ENCODE results near the gene CACYBP. TPM values are rescaled to one million over a fixed set of nuclear protein-coding genes. Genes with fewer than 3 reads are reported as not detected.
"Not testable (repeated sequence)": the region's sequence is repeated elsewhere in the genome, so short reads cannot be mapped to it uniquely, and the experiment has no call there.

The CACYBP gene
- total RNA-seq, 2 experiments from 2014 or later, result 307 to 346 TPM

DNA sequence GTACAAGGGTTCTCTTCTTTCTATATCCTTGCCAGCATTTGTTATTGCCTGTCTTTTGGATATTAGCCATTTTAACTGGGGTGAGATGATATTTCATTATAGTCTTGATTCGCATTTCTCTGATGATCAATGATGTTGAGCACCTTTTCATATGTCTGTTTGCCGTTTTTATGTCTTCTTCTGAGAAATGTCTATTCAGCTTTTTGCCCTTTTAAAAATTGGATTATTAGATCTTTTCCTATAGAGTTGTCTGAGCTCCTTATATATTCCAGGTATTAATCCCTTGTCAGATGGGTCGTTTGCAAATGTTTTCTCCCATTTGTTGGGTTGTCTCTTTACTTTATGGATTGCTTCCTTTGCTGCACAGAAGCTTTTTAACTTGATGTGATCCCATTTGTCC, 42.9 kb downstream of the CACYBP start:
- H3K4me1 Mint-ChIP-seq (ENCODE audit: low read depth), result no peaks in the 10 kb centered on the region
- H3K4me3 Mint-ChIP-seq, result no peak overlapping the region
- ATAC-seq, result no peak
- ChIA-PET CTCF (interaction anchor here (1.2 kb wide), 1 partner anchor 83 kb away, joined by 3 read pairs; no protein-coding TSS in a partner anchor), POLR2A (no interaction called here)
- DNase-seq, result no peak
- intact Hi-C loops (cut with micrococcal nuclease), result no loop called here
- H3K36me3 Mint-ChIP-seq (ENCODE audit: low read depth), result no peaks in the 10 kb centered on the region
- TF ChIP-seq, protein P1, sequence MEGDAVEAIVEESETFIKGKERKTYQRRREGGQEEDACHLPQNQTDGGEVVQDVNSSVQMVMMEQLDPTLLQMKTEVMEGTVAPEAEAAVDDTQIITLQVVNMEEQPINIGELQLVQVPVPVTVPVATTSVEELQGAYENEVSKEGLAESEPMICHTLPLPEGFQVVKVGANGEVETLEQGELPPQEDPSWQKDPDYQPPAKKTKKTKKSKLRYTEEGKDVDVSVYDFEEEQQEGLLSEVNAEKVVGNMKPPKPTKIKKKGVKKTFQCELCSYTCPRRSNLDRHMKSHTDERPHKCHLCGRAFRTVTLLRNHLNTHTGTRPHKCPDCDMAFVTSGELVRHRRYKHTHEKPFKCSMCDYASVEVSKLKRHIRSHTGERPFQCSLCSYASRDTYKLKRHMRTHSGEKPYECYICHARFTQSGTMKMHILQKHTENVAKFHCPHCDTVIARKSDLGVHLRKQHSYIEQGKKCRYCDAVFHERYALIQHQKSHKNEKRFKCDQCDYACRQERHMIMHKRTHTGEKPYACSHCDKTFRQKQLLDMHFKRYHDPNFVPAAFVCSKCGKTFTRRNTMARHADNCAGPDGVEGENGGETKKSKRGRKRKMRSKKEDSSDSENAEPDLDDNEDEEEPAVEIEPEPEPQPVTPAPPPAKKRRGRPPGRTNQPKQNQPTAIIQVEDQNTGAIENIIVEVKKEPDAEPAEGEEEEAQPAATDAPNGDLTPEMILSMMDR (IDR thresholded peaks at IDR 0.05), result no peak
- H3K27ac Mint-ChIP-seq, result no peak overlapping the region
- H3K27me3 Mint-ChIP-seq, result peaks cover 5% of the 10 kb centered on the region
- no peaks in the 10 kb centered on the region for H3K9me3 Mint-ChIP-seq

DNA sequence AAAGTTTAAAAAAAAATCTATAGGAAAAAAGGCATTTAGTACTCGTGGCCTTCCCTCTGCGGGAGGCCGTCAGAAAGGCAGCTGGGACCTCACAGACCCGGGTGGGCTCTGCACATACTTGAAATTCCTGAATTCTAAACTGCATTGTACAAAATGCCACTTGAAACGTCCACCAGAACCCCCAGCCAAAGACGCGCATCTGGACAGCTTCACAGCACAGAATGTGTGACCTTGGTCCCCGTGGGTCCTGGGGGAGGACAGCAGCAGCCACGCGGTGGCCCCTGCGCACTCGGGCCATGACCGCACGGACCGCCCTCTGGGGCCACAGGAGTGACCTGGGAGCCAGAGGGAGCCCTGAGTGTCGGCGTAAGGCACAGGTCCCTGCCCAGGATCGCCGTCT, 44.1 kb downstream of the CACYBP start:
- ATAC-seq (no peak), DNase-seq (no peak)
- TF ChIP-seq, protein P1 (IDR thresholded peaks at IDR 0.05), result no peak
- no peak overlapping the region for H3K27ac Mint-ChIP-seq
- no peaks in the 10 kb centered on the region for H3K36me3 Mint-ChIP-seq (ENCODE audit: low read depth)
- no peaks in the 10 kb centered on the region for H3K9me3 Mint-ChIP-seq
- CTCF ChIA-PET, result interaction anchor here (1.5 kb wide), 1 partner anchor 14 kb away, joined by 4 read pairs; no protein-coding TSS in a partner anchor
- POLR2A ChIA-PET, result no interaction called here
- H3K27me3 Mint-ChIP-seq, result peaks cover 9% of the 10 kb centered on the region
- no peaks in the 10 kb centered on the region for H3K4me1 Mint-ChIP-seq (ENCODE audit: low read depth)
- intact Hi-C loops (cut with micrococcal nuclease), result no loop called here
- H3K4me3 Mint-ChIP-seq, result no peak overlapping the region

DNA sequence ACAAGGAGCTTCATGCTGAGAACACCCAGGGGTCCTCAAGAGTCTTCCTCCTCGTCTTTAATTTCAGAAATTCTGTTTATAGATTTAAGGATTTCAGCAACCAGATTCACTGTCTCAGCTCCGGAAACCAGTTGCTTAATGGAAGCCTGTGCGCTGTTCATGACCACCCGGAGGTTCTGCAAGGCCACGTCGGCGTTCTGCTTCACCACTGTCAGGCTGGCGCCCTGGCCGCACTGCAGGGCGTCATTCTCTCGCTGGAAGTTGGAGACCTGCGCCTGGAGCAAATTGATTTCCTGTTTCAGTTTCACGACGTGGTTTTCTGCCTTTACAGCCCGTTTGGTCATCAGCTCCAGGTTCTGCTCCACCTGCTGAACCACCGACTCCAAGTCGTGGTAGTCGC, 44.8 kb downstream of the CACYBP start:
- POLR2A ChIA-PET; intact Hi-C loops (cut with micrococcal nuclease); ATAC-seq; H3K4me1 Mint-ChIP-seq (ENCODE audit: low read depth); H3K4me3 Mint-ChIP-seq; H3K9me3 Mint-ChIP-seq; H3K27ac Mint-ChIP-seq; DNase-seq; H3K36me3 Mint-ChIP-seq (ENCODE audit: low read depth): not testable (repeated sequence)
- H3K27me3 Mint-ChIP-seq, result peaks cover 15% of the 10 kb centered on the region
- CTCF ChIA-PET, result interaction anchor here (1.5 kb wide), 1 partner anchor 15 kb away, joined by 4 read pairs; no protein-coding TSS in a partner anchor

DNA sequence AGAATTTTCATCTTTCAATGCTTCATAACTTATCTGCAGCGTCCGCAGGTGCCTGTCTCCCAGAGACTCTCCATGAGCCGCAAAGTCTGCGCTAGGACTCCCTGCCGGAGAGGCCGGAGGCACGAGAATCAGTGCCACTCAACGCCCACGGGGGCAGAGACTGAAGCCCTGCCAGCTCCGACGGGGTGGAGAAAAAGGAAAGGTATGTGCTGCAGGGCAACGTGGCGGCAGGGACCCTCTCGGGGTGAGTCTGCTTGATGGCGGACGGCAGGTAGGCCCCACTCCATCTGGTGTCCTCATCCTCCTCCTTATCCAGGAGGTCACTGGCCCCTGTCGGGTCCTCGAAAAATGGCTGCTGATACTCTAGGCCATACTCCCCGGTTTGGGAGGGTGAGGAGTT, 45.4 kb downstream of the CACYBP start:
- no peak for ATAC-seq
- TF ChIP-seq, protein P1 (IDR thresholded peaks at IDR 0.05), result no peak
- intact Hi-C loops (cut with micrococcal nuclease), result no loop called here
- peaks cover 18% of the 10 kb centered on the region for H3K27me3 Mint-ChIP-seq
- CTCF ChIA-PET, result interaction anchor here (1.5 kb wide), 1 partner anchor 16 kb away, joined by 4 read pairs; no protein-coding TSS in a partner anchor
- no peaks in the 10 kb centered on the region for H3K9me3 Mint-ChIP-seq
- POLR2A ChIA-PET, result no interaction called here
- no peak overlapping the region for H3K27ac Mint-ChIP-seq
- DNase-seq, result no peak
- no peaks in the 10 kb centered on the region for H3K36me3 Mint-ChIP-seq (ENCODE audit: low read depth)
- H3K4me1 Mint-ChIP-seq (ENCODE audit: low read depth), result no peaks in the 10 kb centered on the region
- H3K4me3 Mint-ChIP-seq, result no peak overlapping the region

DNA sequence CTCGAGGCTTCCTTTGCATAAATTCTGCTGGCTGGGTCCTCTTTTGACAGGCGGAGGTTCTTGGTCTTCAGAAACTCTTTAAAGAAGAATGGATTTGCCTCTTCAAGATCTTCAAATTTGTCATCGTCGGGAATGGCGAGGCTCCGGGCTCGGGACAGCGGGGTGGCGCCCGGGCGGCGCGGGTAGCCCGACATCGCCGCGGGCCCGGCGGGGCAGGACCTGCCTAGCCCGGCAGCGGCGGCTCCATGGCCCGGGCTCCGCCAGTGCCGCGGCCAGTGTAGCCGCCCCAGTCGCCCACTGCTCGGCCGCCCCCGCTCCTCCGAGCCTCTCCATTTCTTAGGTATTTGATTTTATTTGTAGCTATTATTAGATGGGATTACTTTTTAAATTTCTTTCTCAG, 45.8 kb downstream of the CACYBP start:
- Mint-ChIP-seq H3K36me3 (ENCODE audit: low read depth) (no peaks in the 10 kb centered on the region), H3K9me3 (no peaks in the 10 kb centered on the region), H3K4me1 (ENCODE audit: low read depth) (no peaks in the 10 kb centered on the region), H3K27ac (no peak overlapping the region), H3K27me3 (peaks cover 19% of the 10 kb centered on the region), H3K4me3 (no peak overlapping the region)
- POLR2A ChIA-PET, result no interaction called here
- DNase-seq (no peak), ATAC-seq (no peak)
- intact Hi-C loops (cut with micrococcal nuclease), result no loop called here
- CTCF ChIA-PET, result interaction anchor here (1.5 kb wide), 1 partner anchor 16 kb away, joined by 4 read pairs; no protein-coding TSS in a partner anchor
- TF ChIP-seq, protein P1 (IDR thresholded peaks at IDR 0.05), result no peak
